ENCODE results near the gene YY1.

The YY1 gene

GRCh38 chr14:100298551-100299237, 59.8 kb downstream of the YY1 start:
- DNase-seq (ENCODE audit: low read depth in 2 of 2): no peak
- no peak overlapping the region for H3K4me3 ChIP-seq (replicated peaks in 1 of 2; ENCODE audit: low read depth in 2 of 2, low read length in 2 of 2)
- TF ChIP-seq CTCF (IDR thresholded peaks at IDR 0.05; ENCODE audit: low read depth, low read length): no peak

- TF ChIP-seq CTCF (IDR thresholded peaks at IDR 0.05; ENCODE audit: low read depth, low read length): no peak
- DNase-seq (ENCODE audit: low read depth in 2 of 2): no peak
- no peak overlapping the region for H3K4me3 ChIP-seq (replicated peaks in 1 of 2; ENCODE audit: low read depth in 2 of 2, low read length in 2 of 2)
Observed at GRCh38 chr14:100299238-100299560, 60.3 kb downstream of the YY1 start.

- H3K4me3 ChIP-seq (replicated peaks in 1 of 2; ENCODE audit: low read depth in 2 of 2, low read length in 2 of 2): no peak overlapping the region
- no peak for DNase-seq (ENCODE audit: low read depth in 2 of 2)
- TF ChIP-seq CTCF (IDR thresholded peaks at IDR 0.05; ENCODE audit: low read depth, low read length): no peak
Observed at GRCh38 chr14:100302616-100303015, 63.7 kb downstream of the YY1 start.

GRCh38 chr14:100303179-100303578, 64.2 kb downstream of the YY1 start:
- no peak overlapping the region for H3K4me3 ChIP-seq (replicated peaks in 1 of 2; ENCODE audit: low read depth in 2 of 2, low read length in 2 of 2)

GRCh38 chr14:100303925-100304324, 65.0 kb downstream of the YY1 start:
- TF ChIP-seq CTCF (IDR thresholded peaks at IDR 0.05; ENCODE audit: low read depth, low read length): no peak
- H3K4me3 ChIP-seq (replicated peaks in 1 of 2; ENCODE audit: low read depth in 2 of 2, low read length in 2 of 2): no peak overlapping the region
- DNase-seq (ENCODE audit: low read depth in 2 of 2): no peak

More at GRCh38 chr14:100303179-100303578, 64.2 kb downstream of the YY1 start:
- peak; percentile 76 for TF ChIP-seq CTCF (IDR thresholded peaks at IDR 0.05; ENCODE audit: low read depth, low read length)
- DNase-seq (ENCODE audit: low read depth in 2 of 2): peak in 1 of 2 donors; percentile 38

GRCh38 chr14:100304825-100305323, 65.9 kb downstream of the YY1 start:
- H3K4me3 ChIP-seq (replicated peaks in 1 of 2; ENCODE audit: low read depth in 2 of 2, low read length in 2 of 2): peak overlapping the region; percentile 67 to 75
- TF ChIP-seq CTCF (IDR thresholded peaks at IDR 0.05; ENCODE audit: low read depth, low read length): no peak
- peak; percentile 39 to 57 for DNase-seq (ENCODE audit: low read depth in 2 of 2)

Measured in cardiac fibroblast (primary cell).